ENCODE data around the gene MAML3. TPM values are rescaled to one million over a fixed set of nuclear protein-coding genes. Genes with fewer than 3 reads are reported as not detected.

The MAML3 gene
- total RNA-seq, 1 experiment from 2014 or later = 0.89 TPM

DNA sequence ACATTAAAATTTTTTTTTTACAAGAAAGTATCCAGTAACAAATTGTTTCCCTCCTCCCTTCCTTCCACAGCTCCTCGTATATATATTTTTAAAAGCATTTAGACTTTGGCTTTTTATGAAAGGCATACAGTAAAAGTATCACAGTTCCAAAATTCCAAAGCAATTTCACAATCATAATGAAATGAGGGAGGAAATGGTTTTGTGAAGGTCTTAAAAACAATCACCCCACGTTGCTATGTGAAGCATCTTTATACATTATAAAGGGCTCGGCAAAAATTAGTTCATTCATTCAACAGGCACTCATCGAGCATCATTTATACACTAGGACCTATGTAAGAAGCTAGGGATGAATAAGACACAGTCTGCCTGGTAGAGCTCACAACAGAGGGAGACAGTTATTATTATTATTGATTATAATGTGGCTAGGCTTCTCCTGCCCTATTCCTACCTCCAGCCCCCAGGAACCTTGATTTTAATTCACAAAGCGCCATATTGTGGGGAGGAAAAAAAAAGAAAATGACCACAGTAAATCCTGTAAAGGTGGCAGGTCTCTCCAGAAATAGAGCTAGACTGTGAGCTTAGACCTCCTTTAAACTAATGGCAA, 239.9 kb downstream of the MAML3 start:
- TF ChIP-seq, protein P1, sequence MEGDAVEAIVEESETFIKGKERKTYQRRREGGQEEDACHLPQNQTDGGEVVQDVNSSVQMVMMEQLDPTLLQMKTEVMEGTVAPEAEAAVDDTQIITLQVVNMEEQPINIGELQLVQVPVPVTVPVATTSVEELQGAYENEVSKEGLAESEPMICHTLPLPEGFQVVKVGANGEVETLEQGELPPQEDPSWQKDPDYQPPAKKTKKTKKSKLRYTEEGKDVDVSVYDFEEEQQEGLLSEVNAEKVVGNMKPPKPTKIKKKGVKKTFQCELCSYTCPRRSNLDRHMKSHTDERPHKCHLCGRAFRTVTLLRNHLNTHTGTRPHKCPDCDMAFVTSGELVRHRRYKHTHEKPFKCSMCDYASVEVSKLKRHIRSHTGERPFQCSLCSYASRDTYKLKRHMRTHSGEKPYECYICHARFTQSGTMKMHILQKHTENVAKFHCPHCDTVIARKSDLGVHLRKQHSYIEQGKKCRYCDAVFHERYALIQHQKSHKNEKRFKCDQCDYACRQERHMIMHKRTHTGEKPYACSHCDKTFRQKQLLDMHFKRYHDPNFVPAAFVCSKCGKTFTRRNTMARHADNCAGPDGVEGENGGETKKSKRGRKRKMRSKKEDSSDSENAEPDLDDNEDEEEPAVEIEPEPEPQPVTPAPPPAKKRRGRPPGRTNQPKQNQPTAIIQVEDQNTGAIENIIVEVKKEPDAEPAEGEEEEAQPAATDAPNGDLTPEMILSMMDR (IDR thresholded peaks at IDR 0.05; ENCODE audit: unreplicated experiment) = no peak
- no TSS peak for BruUV-seq (replicated peaks)
- H3K27ac Mint-ChIP-seq (ENCODE audit: low read depth, unreplicated experiment) = no peak overlapping the region
- no peaks in the 10 kb centered on the region for H3K4me1 Mint-ChIP-seq (ENCODE audit: insufficient read depth, unreplicated experiment)
- POLR2A ChIA-PET = no interaction called here
- no peaks in the 10 kb centered on the region for H3K36me3 Mint-ChIP-seq (ENCODE audit: insufficient read depth, unreplicated experiment)
- DNase-seq (ENCODE audit: unreplicated experiment) = no peak
- CTCF ChIA-PET = interaction anchor here (0.6 to 1.8 kb wide), 2 partner anchors 27 to 38 kb away, joined by 3 to 6 read pairs; no protein-coding TSS in a partner anchor
- H3K9me3 Mint-ChIP-seq (ENCODE audit: unreplicated experiment) = no peaks in the 10 kb centered on the region
- no peak overlapping the region for H3K4me3 Mint-ChIP-seq (ENCODE audit: unreplicated experiment)
- H3K27me3 Mint-ChIP-seq (ENCODE audit: insufficient read depth, unreplicated experiment) = no peaks in the 10 kb centered on the region
- intact Hi-C loops (cut with micrococcal nuclease) = no loop called here

DNA sequence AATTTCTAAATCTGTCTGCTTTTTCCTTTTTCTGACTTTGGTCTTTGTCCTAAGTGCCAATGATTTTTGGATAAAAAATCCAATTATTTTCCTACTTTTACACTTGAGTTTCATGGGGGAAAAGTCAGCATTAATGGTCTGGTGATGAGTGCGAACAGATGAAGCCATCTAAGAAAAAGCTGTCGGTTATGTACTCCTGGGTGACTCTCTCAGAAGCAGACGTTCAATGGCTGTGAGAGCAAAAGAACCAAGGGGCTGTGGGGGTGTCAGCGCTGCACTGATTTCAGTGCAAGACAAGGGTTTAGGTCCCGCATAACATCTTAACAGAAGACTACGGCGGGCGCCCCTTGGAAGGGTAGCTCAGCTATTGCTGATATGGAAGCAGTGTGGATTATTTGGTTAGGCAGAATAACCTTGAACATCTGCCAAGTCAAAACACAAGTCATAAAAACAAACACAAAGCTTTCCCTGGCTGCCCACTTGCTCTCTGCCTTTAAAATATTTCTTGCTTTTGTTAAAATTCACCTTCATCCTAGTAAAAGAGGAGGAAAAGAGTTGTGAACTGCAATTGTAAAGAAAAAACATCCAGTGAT, 240.5 kb downstream of the MAML3 start:
- Mint-ChIP-seq H3K36me3 (ENCODE audit: insufficient read depth, unreplicated experiment) (no peaks in the 10 kb centered on the region), H3K27me3 (ENCODE audit: insufficient read depth, unreplicated experiment) (no peaks in the 10 kb centered on the region), H3K4me3 (ENCODE audit: unreplicated experiment) (no peak overlapping the region), H3K9me3 (ENCODE audit: unreplicated experiment) (no peaks in the 10 kb centered on the region), H3K4me1 (ENCODE audit: insufficient read depth, unreplicated experiment) (no peaks in the 10 kb centered on the region), H3K27ac (ENCODE audit: low read depth, unreplicated experiment) (no peak overlapping the region)
- TF ChIP-seq, protein P1 (IDR thresholded peaks at IDR 0.05; ENCODE audit: unreplicated experiment) = no peak
- no TSS peak for BruUV-seq (replicated peaks)
- ChIA-PET POLR2A (no interaction called here), CTCF (interaction anchor here (1.8 kb wide), 1 partner anchor 26 kb away, joined by 6 read pairs; no protein-coding TSS in a partner anchor)
- DNase-seq (ENCODE audit: unreplicated experiment) = no peak
- intact Hi-C loops (cut with micrococcal nuclease) = no loop called here

DNA sequence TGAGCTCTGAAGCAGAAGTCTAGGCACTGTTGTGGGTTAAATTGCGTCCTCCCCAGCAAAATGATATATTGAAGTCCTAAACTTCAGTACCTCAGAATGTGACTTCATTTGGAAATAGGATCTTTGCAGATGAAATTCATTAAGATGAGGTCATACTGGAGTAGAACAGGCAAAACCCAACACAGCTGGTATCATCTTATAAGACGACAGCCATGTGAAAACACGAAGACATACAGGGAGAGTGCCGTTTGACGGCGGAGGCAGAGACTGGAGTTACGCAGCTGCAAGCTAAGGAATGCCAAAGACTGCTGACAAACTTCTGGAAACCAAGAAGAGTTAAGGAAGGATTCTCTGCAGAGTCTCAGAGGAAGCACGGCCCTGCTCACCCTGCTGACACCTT, 241.5 kb downstream of the MAML3 start:
- Mint-ChIP-seq H3K4me1 (ENCODE audit: insufficient read depth, unreplicated experiment) (no peaks in the 10 kb centered on the region), H3K27ac (ENCODE audit: low read depth, unreplicated experiment) (no peak overlapping the region), H3K9me3 (ENCODE audit: unreplicated experiment) (no peaks in the 10 kb centered on the region), H3K27me3 (ENCODE audit: insufficient read depth, unreplicated experiment) (no peaks in the 10 kb centered on the region), H3K36me3 (ENCODE audit: insufficient read depth, unreplicated experiment) (no peaks in the 10 kb centered on the region), H3K4me3 (ENCODE audit: unreplicated experiment) (no peak overlapping the region)
- CTCF ChIA-PET = no interaction called here
- POLR2A ChIA-PET = no interaction called here
- TF ChIP-seq, protein P1 (IDR thresholded peaks at IDR 0.05; ENCODE audit: unreplicated experiment) = no peak
- DNase-seq (ENCODE audit: unreplicated experiment) = no peak
- BruUV-seq (replicated peaks) = no TSS peak
- intact Hi-C loops (cut with micrococcal nuclease) = no loop called here

DNA sequence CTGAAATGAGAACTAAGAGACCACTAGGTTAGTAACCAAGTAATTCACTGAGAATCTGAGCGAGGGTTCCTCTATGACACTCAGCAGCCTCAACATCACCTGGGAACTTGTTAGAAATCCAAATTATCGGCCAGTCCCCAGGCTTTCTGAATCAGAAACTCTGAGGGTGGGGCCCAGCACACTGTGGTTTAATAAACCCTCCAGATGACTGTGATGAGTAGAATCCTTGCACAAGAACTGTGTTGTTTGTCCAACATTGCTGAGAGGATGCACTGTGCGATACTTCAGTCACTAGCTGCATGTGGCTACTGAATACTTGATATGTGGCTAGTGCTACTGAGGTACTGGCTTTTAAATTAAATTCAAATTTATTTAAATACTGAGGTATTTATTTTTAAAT, 243.9 kb downstream of the MAML3 start:
- no TSS peak for BruUV-seq (replicated peaks)
- H3K27me3 Mint-ChIP-seq (ENCODE audit: insufficient read depth, unreplicated experiment) = no peaks in the 10 kb centered on the region
- DNase-seq (ENCODE audit: unreplicated experiment) = no peak
- no peaks in the 10 kb centered on the region for H3K9me3 Mint-ChIP-seq (ENCODE audit: unreplicated experiment)
- no peak overlapping the region for H3K4me3 Mint-ChIP-seq (ENCODE audit: unreplicated experiment)
- H3K27ac Mint-ChIP-seq (ENCODE audit: low read depth, unreplicated experiment) = no peak overlapping the region
- intact Hi-C loops (cut with micrococcal nuclease) = no loop called here
- POLR2A ChIA-PET = interaction anchor here (0.6 to 0.7 kb wide), 2 partner anchors 383 to 1548 kb away, joined by 3 read pairs; no protein-coding TSS in a partner anchor
- no peaks in the 10 kb centered on the region for H3K4me1 Mint-ChIP-seq (ENCODE audit: insufficient read depth, unreplicated experiment)
- CTCF ChIA-PET = no interaction called here
- TF ChIP-seq, protein P1 (IDR thresholded peaks at IDR 0.05; ENCODE audit: unreplicated experiment) = no peak
- H3K36me3 Mint-ChIP-seq (ENCODE audit: insufficient read depth, unreplicated experiment) = no peaks in the 10 kb centered on the region
